Measurements from ENCODE around the gene PUS10. TPM values are rescaled to one million over a fixed set of nuclear protein-coding genes. Genes with fewer than 3 reads are reported as not detected.

The PUS10 gene
- total RNA-seq, 1 donor from 2014 or later: 7.1 TPM

DNA sequence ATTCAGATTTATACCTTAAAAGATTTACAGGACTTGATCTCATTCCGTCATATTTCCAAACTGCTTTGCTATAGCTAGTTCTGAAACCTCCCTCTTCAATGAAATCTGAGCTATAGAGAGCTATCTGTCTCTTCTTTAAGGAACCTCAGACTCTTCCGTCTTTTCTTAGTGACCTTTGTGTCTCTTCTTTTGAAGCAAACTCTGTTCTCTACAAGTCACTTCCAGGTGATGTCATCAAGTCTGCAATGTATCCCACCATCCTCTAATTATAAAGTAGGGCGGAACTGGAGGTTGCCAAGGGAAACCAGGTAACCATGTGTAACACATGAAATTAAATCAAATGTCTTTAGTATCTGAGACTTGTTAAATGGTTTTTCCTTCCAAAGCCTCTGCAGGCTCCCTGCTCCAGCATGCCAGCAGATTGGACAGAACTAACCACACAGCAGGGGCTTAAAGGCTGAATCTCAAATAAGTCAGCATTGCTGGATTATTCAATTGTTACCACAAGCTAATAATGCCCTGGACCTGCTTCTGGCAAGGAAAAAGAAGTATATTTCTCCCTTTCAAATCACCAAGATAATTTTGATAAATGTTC, 41.7 kb downstream of the PUS10 start:
- Mint-ChIP-seq H3K4me1 (ENCODE audit: low read depth) (peaks cover 3% of the 10 kb centered on the region), H3K36me3 (ENCODE audit: insufficient read depth) (no peaks in the 10 kb centered on the region), H3K27me3 (no peaks in the 10 kb centered on the region), H3K9me3 (ENCODE audit: low read depth) (no peaks in the 10 kb centered on the region), H3K27ac (peak overlapping the region; percentile 8), H3K4me3 (ENCODE audit: low read depth) (no peak overlapping the region)
- no peak for DNase-seq (ENCODE audit: low spot score, unreplicated experiment)
- TF ChIP-seq, protein P1, sequence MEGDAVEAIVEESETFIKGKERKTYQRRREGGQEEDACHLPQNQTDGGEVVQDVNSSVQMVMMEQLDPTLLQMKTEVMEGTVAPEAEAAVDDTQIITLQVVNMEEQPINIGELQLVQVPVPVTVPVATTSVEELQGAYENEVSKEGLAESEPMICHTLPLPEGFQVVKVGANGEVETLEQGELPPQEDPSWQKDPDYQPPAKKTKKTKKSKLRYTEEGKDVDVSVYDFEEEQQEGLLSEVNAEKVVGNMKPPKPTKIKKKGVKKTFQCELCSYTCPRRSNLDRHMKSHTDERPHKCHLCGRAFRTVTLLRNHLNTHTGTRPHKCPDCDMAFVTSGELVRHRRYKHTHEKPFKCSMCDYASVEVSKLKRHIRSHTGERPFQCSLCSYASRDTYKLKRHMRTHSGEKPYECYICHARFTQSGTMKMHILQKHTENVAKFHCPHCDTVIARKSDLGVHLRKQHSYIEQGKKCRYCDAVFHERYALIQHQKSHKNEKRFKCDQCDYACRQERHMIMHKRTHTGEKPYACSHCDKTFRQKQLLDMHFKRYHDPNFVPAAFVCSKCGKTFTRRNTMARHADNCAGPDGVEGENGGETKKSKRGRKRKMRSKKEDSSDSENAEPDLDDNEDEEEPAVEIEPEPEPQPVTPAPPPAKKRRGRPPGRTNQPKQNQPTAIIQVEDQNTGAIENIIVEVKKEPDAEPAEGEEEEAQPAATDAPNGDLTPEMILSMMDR (IDR thresholded peaks at IDR 0.05; ENCODE audit: unreplicated experiment): no peak

- Mint-ChIP-seq H3K9me3 (ENCODE audit: low read depth) (no peaks in the 10 kb centered on the region), H3K4me1 (ENCODE audit: low read depth) (peaks cover 3% of the 10 kb centered on the region), H3K27ac (no peak overlapping the region), H3K36me3 (ENCODE audit: insufficient read depth) (no peaks in the 10 kb centered on the region), H3K27me3 (no peaks in the 10 kb centered on the region), H3K4me3 (ENCODE audit: low read depth) (no peak overlapping the region)
- TF ChIP-seq, protein P1 (IDR thresholded peaks at IDR 0.05; ENCODE audit: unreplicated experiment): no peak
- DNase-seq (ENCODE audit: low spot score, unreplicated experiment): no peak
Observed at GRCh38 chr2:60974652-60975051, 43.4 kb downstream of the PUS10 start.

- no peak overlapping the region for H3K27ac Mint-ChIP-seq
- no peaks in the 10 kb centered on the region for H3K9me3 Mint-ChIP-seq (ENCODE audit: low read depth)
- DNase-seq (ENCODE audit: low spot score, unreplicated experiment): no peak
- peaks cover 3% of the 10 kb centered on the region for H3K4me1 Mint-ChIP-seq (ENCODE audit: low read depth)
- no peaks in the 10 kb centered on the region for H3K36me3 Mint-ChIP-seq (ENCODE audit: insufficient read depth)
- TF ChIP-seq, protein P1 (IDR thresholded peaks at IDR 0.05; ENCODE audit: unreplicated experiment): no peak
- H3K4me3 Mint-ChIP-seq (ENCODE audit: low read depth): no peak overlapping the region
- no peaks in the 10 kb centered on the region for H3K27me3 Mint-ChIP-seq
Observed at GRCh38 chr2:60973705-60974104, 44.4 kb downstream of the PUS10 start.

- H3K27me3 Mint-ChIP-seq: no peaks in the 10 kb centered on the region
- no peak overlapping the region for H3K4me3 Mint-ChIP-seq (ENCODE audit: low read depth)
- no peak for DNase-seq (ENCODE audit: low spot score, unreplicated experiment)
- no peaks in the 10 kb centered on the region for H3K9me3 Mint-ChIP-seq (ENCODE audit: low read depth)
- no peak overlapping the region for H3K27ac Mint-ChIP-seq
- TF ChIP-seq, protein P1 (IDR thresholded peaks at IDR 0.05; ENCODE audit: unreplicated experiment): no peak
- H3K4me1 Mint-ChIP-seq (ENCODE audit: low read depth): peaks cover 3% of the 10 kb centered on the region
- H3K36me3 Mint-ChIP-seq (ENCODE audit: insufficient read depth): no peaks in the 10 kb centered on the region
Observed at GRCh38 chr2:60972889-60973656, 45.0 kb downstream of the PUS10 start.

- Mint-ChIP-seq H3K9me3 (ENCODE audit: low read depth) (no peaks in the 10 kb centered on the region), H3K27ac (no peak overlapping the region), H3K4me3 (ENCODE audit: low read depth) (no peak overlapping the region), H3K36me3 (ENCODE audit: insufficient read depth) (no peaks in the 10 kb centered on the region), H3K27me3 (no peaks in the 10 kb centered on the region), H3K4me1 (ENCODE audit: low read depth) (peaks cover 5% of the 10 kb centered on the region)
- TF ChIP-seq, protein P1 (IDR thresholded peaks at IDR 0.05; ENCODE audit: unreplicated experiment): no peak
- no peak for DNase-seq (ENCODE audit: low spot score, unreplicated experiment)
Observed at GRCh38 chr2:60966507-60967405, 51.3 kb downstream of the PUS10 start.
